Upper lobe of left lung (tissue), 4 donors: Measurements from ENCODE around the gene PRKN.

Experiments used
- EP300 ChIP-seq, 4 donors: sonication (generic); formaldehyde crosslinking; IDR thresholded peaks; one replicate each; pipeline ENCODE4 v1.5.1; 2017; ENCODE audit warnings: antibody characterized with exemption in 4 of 4, control low read depth in 2 of 4
- POLR2A ChIP-seq, 4 donors: fragments of 450-650 bp; IDR thresholded peaks; one replicate each; pipeline ENCODE4 v1.5.1; 2016 to 2017; ENCODE audit warnings: antibody characterized with exemption in 4 of 4, mild to moderate bottlenecking in 2 of 4
- TF ChIP-seq, protein P1 (sequence below), 6 experiments: fragments of 450-650 bp in 4 of 6; fragments of 200-600 bp in 2 of 6; sonication (generic) in 2 of 6; IDR thresholded peaks; one replicate each; pipeline ENCODE4 v1.5.1; 2016 to 2019; ENCODE audit warnings: antibody characterized with exemption in 6 of 6

- TF ChIP-seq EP300 (IDR thresholded peaks at IDR 0.05) = no peak
- no peak for TF ChIP-seq POLR2A (IDR thresholded peaks at IDR 0.05)
- TF ChIP-seq, protein P1, sequence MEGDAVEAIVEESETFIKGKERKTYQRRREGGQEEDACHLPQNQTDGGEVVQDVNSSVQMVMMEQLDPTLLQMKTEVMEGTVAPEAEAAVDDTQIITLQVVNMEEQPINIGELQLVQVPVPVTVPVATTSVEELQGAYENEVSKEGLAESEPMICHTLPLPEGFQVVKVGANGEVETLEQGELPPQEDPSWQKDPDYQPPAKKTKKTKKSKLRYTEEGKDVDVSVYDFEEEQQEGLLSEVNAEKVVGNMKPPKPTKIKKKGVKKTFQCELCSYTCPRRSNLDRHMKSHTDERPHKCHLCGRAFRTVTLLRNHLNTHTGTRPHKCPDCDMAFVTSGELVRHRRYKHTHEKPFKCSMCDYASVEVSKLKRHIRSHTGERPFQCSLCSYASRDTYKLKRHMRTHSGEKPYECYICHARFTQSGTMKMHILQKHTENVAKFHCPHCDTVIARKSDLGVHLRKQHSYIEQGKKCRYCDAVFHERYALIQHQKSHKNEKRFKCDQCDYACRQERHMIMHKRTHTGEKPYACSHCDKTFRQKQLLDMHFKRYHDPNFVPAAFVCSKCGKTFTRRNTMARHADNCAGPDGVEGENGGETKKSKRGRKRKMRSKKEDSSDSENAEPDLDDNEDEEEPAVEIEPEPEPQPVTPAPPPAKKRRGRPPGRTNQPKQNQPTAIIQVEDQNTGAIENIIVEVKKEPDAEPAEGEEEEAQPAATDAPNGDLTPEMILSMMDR (IDR thresholded peaks at IDR 0.05) = no peak
Observed at GRCh38 chr6:162198925-162199324, 528.6 kb downstream of the PRKN start.
